Measurements from ENCODE around the gene GOLGA5.
"Not testable (repeated sequence)": the region's sequence is repeated elsewhere in the genome, so short reads cannot be mapped to it uniquely, and the experiment has no call there.

Gene GOLGA5

GRCh38 chr14:92750222-92750728, 43.8 kb upstream of the GOLGA5 start:
- H2BK15ac ChIP-seq (ENCODE audit: low read length); DNase-seq (ENCODE audit: low spot score); H3K27ac ChIP-seq (replicated peaks; ENCODE audit: low read length); H2BK120ac ChIP-seq (ENCODE audit: low read depth, low read length); H3K23ac ChIP-seq (ENCODE audit: low read depth, low read length, poor library complexity); H3K4ac ChIP-seq (ENCODE audit: low read length); H3K79me1 ChIP-seq (ENCODE audit: low read depth, low read length); H3K14ac ChIP-seq (ENCODE audit: low read length); H3K4me1 ChIP-seq (ENCODE audit: control insufficient read depth in 2 of 2, insufficient read depth in 1 of 2, low read depth in 1 of 2, low read length in 2 of 2); H2AFZ ChIP-seq (ENCODE audit: low read length); H2AK5ac ChIP-seq (ENCODE audit: low read depth, low read length); H3K36me3 ChIP-seq (replicated peaks in 1 of 2; ENCODE audit: control insufficient read depth in 2 of 2, insufficient read depth in 2 of 2, low read length in 2 of 2); H4K91ac ChIP-seq (ENCODE audit: low read depth, low read length, poor library complexity); H2BK12ac ChIP-seq (ENCODE audit: low read length); H3K18ac ChIP-seq (ENCODE audit: low read length); H4K8ac ChIP-seq (ENCODE audit: low read depth, low read length); H3K27me3 ChIP-seq (ENCODE audit: control insufficient read depth in 3 of 3, insufficient read depth in 3 of 3, low read depth in 1 of 3, low read length in 3 of 3); H2BK5ac ChIP-seq (ENCODE audit: low read length); H3K4me3 ChIP-seq (ENCODE audit: low read length in 2 of 2); H3K4me2 ChIP-seq (ENCODE audit: insufficient read depth, low read length, poor library complexity, severe bottlenecking); H3K9ac ChIP-seq (ENCODE audit: low read depth, low read length, poor library complexity); H3K9me3 ChIP-seq (replicated peaks in 1 of 2; ENCODE audit: control insufficient read depth in 2 of 2, insufficient read depth in 1 of 2, low read depth in 1 of 2, low read length in 2 of 2): not testable (repeated sequence)
- WGBS, 2 donors (ENCODE audit: extremely low coverage in 2 of 2, insufficient read length in 2 of 2, insufficient replicate concordance in 1 of 2): no CpG with 5 or more reads among the region's 10 CpGs

GRCh38 chr14:92750994-92751400, 43.1 kb upstream of the GOLGA5 start:
- Histone ChIP-seq H2BK5ac (ENCODE audit: low read length) (no peak overlapping the region), H3K18ac (ENCODE audit: low read length) (no peak overlapping the region), H3K79me1 (ENCODE audit: low read depth, low read length) (no peaks in the 10 kb centered on the region), H2BK120ac (ENCODE audit: low read depth, low read length) (no peak overlapping the region), H4K91ac (ENCODE audit: low read depth, low read length, poor library complexity) (no peak overlapping the region), H2AK5ac (ENCODE audit: low read depth, low read length) (no peak overlapping the region), H2AFZ (ENCODE audit: low read length) (no peak overlapping the region), H4K8ac (ENCODE audit: low read depth, low read length) (no peak overlapping the region), H2BK15ac (ENCODE audit: low read length) (no peak overlapping the region), H3K36me3 (replicated peaks in 1 of 2; ENCODE audit: control insufficient read depth in 2 of 2, insufficient read depth in 2 of 2, low read length in 2 of 2) (no peaks in the 10 kb centered on the region), H3K9ac (ENCODE audit: low read depth, low read length, poor library complexity) (no peak overlapping the region), H3K27me3 (ENCODE audit: control insufficient read depth in 3 of 3, insufficient read depth in 3 of 3, low read depth in 1 of 3, low read length in 3 of 3) (no peaks in the 10 kb centered on the region), H3K4ac (ENCODE audit: low read length) (no peak overlapping the region), H2BK12ac (ENCODE audit: low read length) (no peak overlapping the region), H3K23ac (ENCODE audit: low read depth, low read length, poor library complexity) (no peak overlapping the region), H3K14ac (ENCODE audit: low read length) (no peak overlapping the region), H3K27ac (replicated peaks; ENCODE audit: low read length) (no peak overlapping the region), H3K9me3 (replicated peaks in 1 of 2; ENCODE audit: control insufficient read depth in 2 of 2, insufficient read depth in 1 of 2, low read depth in 1 of 2, low read length in 2 of 2) (no peaks in the 10 kb centered on the region), H3K4me3 (ENCODE audit: low read length in 2 of 2) (no peak overlapping the region), H3K4me1 (ENCODE audit: control insufficient read depth in 2 of 2, insufficient read depth in 1 of 2, low read depth in 1 of 2, low read length in 2 of 2) (peaks cover 0 to 8% of the 10 kb centered on the region in 2 donors), H3K4me2 (ENCODE audit: insufficient read depth, low read length, poor library complexity, severe bottlenecking) (no peak overlapping the region)
- no peak for DNase-seq (ENCODE audit: low spot score)
- WGBS, 2 donors (ENCODE audit: extremely low coverage in 2 of 2, insufficient read length in 2 of 2, insufficient replicate concordance in 1 of 2): no CpG with 5 or more reads among the region's 5 CpGs

GRCh38 chr14:92751819-92752218, 42.3 kb upstream of the GOLGA5 start:
- Histone ChIP-seq H3K4me1 (ENCODE audit: control insufficient read depth in 2 of 2, insufficient read depth in 1 of 2, low read depth in 1 of 2, low read length in 2 of 2) (peaks cover 0 to 8% of the 10 kb centered on the region in 2 donors), H2BK15ac (ENCODE audit: low read length) (no peak overlapping the region), H3K23ac (ENCODE audit: low read depth, low read length, poor library complexity) (no peak overlapping the region), H3K79me1 (ENCODE audit: low read depth, low read length) (no peaks in the 10 kb centered on the region), H3K4me2 (ENCODE audit: insufficient read depth, low read length, poor library complexity, severe bottlenecking) (no peak overlapping the region), H2BK120ac (ENCODE audit: low read depth, low read length) (no peak overlapping the region), H4K91ac (ENCODE audit: low read depth, low read length, poor library complexity) (no peak overlapping the region), H2AFZ (ENCODE audit: low read length) (no peak overlapping the region), H3K27ac (replicated peaks; ENCODE audit: low read length) (no peak overlapping the region), H4K8ac (ENCODE audit: low read depth, low read length) (no peak overlapping the region), H3K18ac (ENCODE audit: low read length) (peak overlapping the region; percentile 32), H3K9me3 (replicated peaks in 1 of 2; ENCODE audit: control insufficient read depth in 2 of 2, insufficient read depth in 1 of 2, low read depth in 1 of 2, low read length in 2 of 2) (no peaks in the 10 kb centered on the region), H2BK5ac (ENCODE audit: low read length) (no peak overlapping the region), H3K4me3 (ENCODE audit: low read length in 2 of 2) (no peak overlapping the region), H3K14ac (ENCODE audit: low read length) (no peak overlapping the region), H3K27me3 (ENCODE audit: control insufficient read depth in 3 of 3, insufficient read depth in 3 of 3, low read depth in 1 of 3, low read length in 3 of 3) (no peaks in the 10 kb centered on the region), H2BK12ac (ENCODE audit: low read length) (no peak overlapping the region), H2AK5ac (ENCODE audit: low read depth, low read length) (no peak overlapping the region), H3K36me3 (replicated peaks in 1 of 2; ENCODE audit: control insufficient read depth in 2 of 2, insufficient read depth in 2 of 2, low read length in 2 of 2) (no peaks in the 10 kb centered on the region), H3K4ac (ENCODE audit: low read length) (no peak overlapping the region), H3K9ac (ENCODE audit: low read depth, low read length, poor library complexity) (no peak overlapping the region)
- no peak for DNase-seq (ENCODE audit: low spot score)
- WGBS, 2 donors (ENCODE audit: extremely low coverage in 2 of 2, insufficient read length in 2 of 2, insufficient replicate concordance in 1 of 2): no CpG with 5 or more reads among the region's 4 CpGs

- H3K18ac ChIP-seq (ENCODE audit: low read length): no peak overlapping the region
- H3K27ac ChIP-seq (replicated peaks; ENCODE audit: low read length): no peak overlapping the region
- no peak overlapping the region for H3K4me3 ChIP-seq (ENCODE audit: low read length in 2 of 2)
- H2BK15ac ChIP-seq (ENCODE audit: low read length): no peak overlapping the region
- H4K8ac ChIP-seq (ENCODE audit: low read depth, low read length): no peak overlapping the region
- no peak overlapping the region for H2AK5ac ChIP-seq (ENCODE audit: low read depth, low read length)
- H2BK5ac ChIP-seq (ENCODE audit: low read length): no peak overlapping the region
- no peaks in the 10 kb centered on the region for H3K27me3 ChIP-seq (ENCODE audit: control insufficient read depth in 3 of 3, insufficient read depth in 3 of 3, low read depth in 1 of 3, low read length in 3 of 3)
- H3K4me1 ChIP-seq (ENCODE audit: control insufficient read depth in 2 of 2, insufficient read depth in 1 of 2, low read depth in 1 of 2, low read length in 2 of 2): peaks cover 0 to 6% of the 10 kb centered on the region in 2 donors
- no peaks in the 10 kb centered on the region for H3K9me3 ChIP-seq (replicated peaks in 1 of 2; ENCODE audit: control insufficient read depth in 2 of 2, insufficient read depth in 1 of 2, low read depth in 1 of 2, low read length in 2 of 2)
- no CpG with 5 or more reads among the region's 5 CpGs for WGBS, 2 donors (ENCODE audit: extremely low coverage in 2 of 2, insufficient read length in 2 of 2, insufficient replicate concordance in 1 of 2)
- H3K4me2 ChIP-seq (ENCODE audit: insufficient read depth, low read length, poor library complexity, severe bottlenecking): no peak overlapping the region
- H2AFZ ChIP-seq (ENCODE audit: low read length): no peak overlapping the region
- H3K36me3 ChIP-seq (replicated peaks in 1 of 2; ENCODE audit: control insufficient read depth in 2 of 2, insufficient read depth in 2 of 2, low read length in 2 of 2): no peaks in the 10 kb centered on the region
- H2BK12ac ChIP-seq (ENCODE audit: low read length): no peak overlapping the region
- H3K4ac ChIP-seq (ENCODE audit: low read length): no peak overlapping the region
- no peak overlapping the region for H2BK120ac ChIP-seq (ENCODE audit: low read depth, low read length)
- H3K9ac ChIP-seq (ENCODE audit: low read depth, low read length, poor library complexity): no peak overlapping the region
- no peak overlapping the region for H3K14ac ChIP-seq (ENCODE audit: low read length)
- H3K23ac ChIP-seq (ENCODE audit: low read depth, low read length, poor library complexity): no peak overlapping the region
- H4K91ac ChIP-seq (ENCODE audit: low read depth, low read length, poor library complexity): no peak overlapping the region
- H3K79me1 ChIP-seq (ENCODE audit: low read depth, low read length): no peaks in the 10 kb centered on the region
- no peak for DNase-seq (ENCODE audit: low spot score)
Measured at GRCh38 chr14:92753250-92753649, 40.9 kb upstream of the GOLGA5 start.
